Measurements from ENCODE around the gene IL23R. TPM values are rescaled to one million over a fixed set of nuclear protein-coding genes. Genes with fewer than 3 reads are reported as not detected.

Gene IL23R
- total and polyA plus RNA-seq, 2 experiments from 2014 or later = not detected

DNA sequence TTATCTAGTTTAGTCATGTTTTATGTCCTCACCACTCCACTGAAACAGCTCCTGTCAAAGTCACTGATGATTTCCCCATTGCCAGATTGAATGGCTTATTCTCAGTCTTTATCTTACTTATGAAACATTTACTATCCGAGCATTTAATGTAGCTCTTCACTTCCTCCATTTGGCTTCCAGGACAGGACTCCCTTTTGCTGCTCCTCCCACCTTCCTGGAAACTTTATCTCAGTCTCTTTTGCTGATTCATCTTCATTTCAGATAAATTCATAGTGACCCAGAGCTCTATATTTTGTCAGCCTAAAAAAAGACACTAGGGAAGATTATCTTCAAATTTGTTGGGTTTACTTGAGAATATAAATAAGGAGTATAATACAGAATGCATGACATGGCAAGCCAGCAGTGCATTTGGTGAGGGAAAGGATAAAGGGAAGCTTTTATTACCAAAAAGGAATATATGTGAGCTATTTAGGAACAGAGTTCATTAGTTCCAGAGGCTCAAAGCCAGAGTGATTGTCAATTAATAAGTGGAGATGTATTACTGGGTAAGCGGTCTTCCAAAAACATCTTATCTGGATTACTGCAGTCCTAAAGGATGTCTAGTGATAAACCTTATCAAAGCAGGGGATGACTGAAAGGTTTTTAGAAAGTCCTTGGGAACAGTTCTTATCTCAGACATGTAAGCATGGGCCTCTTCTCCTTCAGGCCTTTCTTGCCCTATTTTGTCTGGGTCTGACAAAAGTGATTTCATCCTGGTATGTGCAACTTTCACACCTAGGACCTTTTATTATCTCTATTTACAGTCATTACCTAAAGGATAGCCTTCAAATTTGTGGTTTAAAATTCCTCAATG, 25.6 kb downstream of the IL23R start:
- Histone ChIP-seq H3F3A (ENCODE audit: insufficient read depth) (no peaks in the 10 kb centered on the region), H2AFZ (no peak overlapping the region), H3K4me2 (ENCODE audit: unreplicated experiment) (no peak overlapping the region), H3K4me1 (ENCODE audit: insufficient read depth) (no peaks in the 10 kb centered on the region), H3K79me2 (ENCODE audit: insufficient read depth) (no peaks in the 10 kb centered on the region), H3K9me3 (ENCODE audit: low read depth) (no peaks in the 10 kb centered on the region), H3K27ac (no peak overlapping the region), H3K9me2 (ENCODE audit: insufficient read depth) (no peaks in the 10 kb centered on the region), H4K20me1 (ENCODE audit: insufficient read depth) (no peaks in the 10 kb centered on the region), H3K9ac (no peak overlapping the region), H3K4me3 (no peak overlapping the region), H3K27me3 (replicated peaks; ENCODE audit: insufficient read depth) (peaks cover 5% of the 10 kb centered on the region; the same call in 1 of the 2 replicates), H3K36me3 (ENCODE audit: low read depth) (no peaks in the 10 kb centered on the region)
- TF ChIP-seq EZH2phosphoT487 (IDR thresholded peaks at IDR 0.05; ENCODE audit: insufficient read depth, low read depth) = no peak
- TF ChIP-seq EZH2 (IDR thresholded peaks at IDR 0.05; ENCODE audit: insufficient read depth, poor library complexity, severe bottlenecking) = no peak
- DNase-seq = no peak
- WGBS, 2 experiments (ENCODE audit: low coverage in 1 of 2, low lambda C conversion rate in 2 of 2, missing lambda C conversion rate in 2 of 2) = 79 to 86% methylated on average over 2 of the region's 2 CpGs
- in situ Hi-C loops (cut with MboI) = no loop called here

DNA sequence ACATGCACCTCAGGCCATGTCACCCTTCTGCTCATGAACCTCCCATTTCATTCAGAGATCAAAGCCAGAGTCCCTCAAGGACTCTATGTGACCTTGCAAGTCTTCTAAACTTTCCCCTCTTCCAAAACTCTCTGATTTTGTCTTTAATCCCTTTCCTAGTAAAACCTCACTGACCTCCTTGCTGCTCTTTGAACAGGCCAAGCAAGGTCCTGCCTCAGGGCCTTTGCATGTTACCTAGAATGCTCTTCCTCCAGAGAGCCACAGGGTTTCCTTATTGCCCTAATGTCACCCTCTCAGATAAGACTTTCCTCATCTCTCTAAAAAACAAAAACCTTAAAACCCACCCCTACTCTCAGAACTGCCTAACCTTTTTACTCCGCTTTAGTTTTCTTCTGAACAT, 26.6 kb downstream of the IL23R start:
- H3K4me3 ChIP-seq = no peak overlapping the region
- H3K27ac ChIP-seq = no peak overlapping the region
- 88 to 94% methylated on average over 1 of the region's 1 CpG for WGBS, 2 experiments (ENCODE audit: low coverage in 1 of 2, low lambda C conversion rate in 2 of 2, missing lambda C conversion rate in 2 of 2)
- no peaks in the 10 kb centered on the region for H3K9me2 ChIP-seq (ENCODE audit: insufficient read depth)
- no peaks in the 10 kb centered on the region for H3K36me3 ChIP-seq (ENCODE audit: low read depth)
- DNase-seq = no peak
- peaks cover 9% of the 10 kb centered on the region; the same call in 1 of the 2 replicates for H3K27me3 ChIP-seq (replicated peaks; ENCODE audit: insufficient read depth)
- H2AFZ ChIP-seq = no peak overlapping the region
- H3F3A ChIP-seq (ENCODE audit: insufficient read depth) = no peaks in the 10 kb centered on the region
- no peak overlapping the region for H3K9ac ChIP-seq
- H3K9me3 ChIP-seq (ENCODE audit: low read depth) = no peaks in the 10 kb centered on the region
- H3K4me2 ChIP-seq (ENCODE audit: unreplicated experiment) = no peak overlapping the region
- H4K20me1 ChIP-seq (ENCODE audit: insufficient read depth) = no peaks in the 10 kb centered on the region
- in situ Hi-C loops (cut with MboI) = no loop called here
- H3K4me1 ChIP-seq (ENCODE audit: insufficient read depth) = no peaks in the 10 kb centered on the region
- H3K79me2 ChIP-seq (ENCODE audit: insufficient read depth) = no peaks in the 10 kb centered on the region
- TF ChIP-seq EZH2phosphoT487 (IDR thresholded peaks at IDR 0.05; ENCODE audit: insufficient read depth, low read depth) = no peak
- TF ChIP-seq EZH2 (IDR thresholded peaks at IDR 0.05; ENCODE audit: insufficient read depth, poor library complexity, severe bottlenecking) = no peak

DNA sequence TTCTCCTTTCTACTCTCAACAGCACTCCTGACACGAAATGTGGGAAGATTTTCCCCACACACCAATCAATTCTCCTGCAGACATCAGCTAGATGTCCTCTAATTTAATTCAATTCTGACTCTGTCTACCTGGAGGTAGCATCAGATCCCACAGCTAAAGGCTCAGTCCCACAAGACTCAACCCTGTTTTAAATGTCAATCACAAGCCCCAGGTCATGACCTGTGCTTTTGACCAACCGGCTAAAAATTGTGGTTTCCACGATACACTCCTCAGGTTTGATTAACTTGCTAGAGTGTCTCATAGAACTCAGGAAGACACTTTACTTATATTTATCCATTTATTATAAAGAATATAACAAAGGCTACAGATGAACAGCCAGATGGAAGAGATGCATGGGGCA, 27.4 kb downstream of the IL23R start:
- no peak for DNase-seq
- no peaks in the 10 kb centered on the region for H3K4me1 ChIP-seq (ENCODE audit: insufficient read depth)
- H3K79me2 ChIP-seq (ENCODE audit: insufficient read depth) = no peaks in the 10 kb centered on the region
- H3K27me3 ChIP-seq (replicated peaks; ENCODE audit: insufficient read depth) = peaks cover 10% of the 10 kb centered on the region; the same call in 1 of the 2 replicates
- H2AFZ ChIP-seq = no peak overlapping the region
- WGBS, 2 experiments (ENCODE audit: low coverage in 1 of 2, low lambda C conversion rate in 2 of 2, missing lambda C conversion rate in 2 of 2) = 25 to 28% methylated on average over 3 of the region's 3 CpGs
- H3F3A ChIP-seq (ENCODE audit: insufficient read depth) = no peaks in the 10 kb centered on the region
- no peaks in the 10 kb centered on the region for H3K9me2 ChIP-seq (ENCODE audit: insufficient read depth)
- H3K4me2 ChIP-seq (ENCODE audit: unreplicated experiment) = no peak overlapping the region
- no peak overlapping the region for H3K27ac ChIP-seq
- H3K36me3 ChIP-seq (ENCODE audit: low read depth) = no peaks in the 10 kb centered on the region
- no peak for TF ChIP-seq EZH2 (IDR thresholded peaks at IDR 0.05; ENCODE audit: insufficient read depth, poor library complexity, severe bottlenecking)
- TF ChIP-seq EZH2phosphoT487 (IDR thresholded peaks at IDR 0.05; ENCODE audit: insufficient read depth, low read depth) = no peak
- in situ Hi-C loops (cut with MboI) = no loop called here
- no peak overlapping the region for H3K9ac ChIP-seq
- H3K4me3 ChIP-seq = no peak overlapping the region
- H3K9me3 ChIP-seq (ENCODE audit: low read depth) = no peaks in the 10 kb centered on the region
- no peaks in the 10 kb centered on the region for H4K20me1 ChIP-seq (ENCODE audit: insufficient read depth)

DNA sequence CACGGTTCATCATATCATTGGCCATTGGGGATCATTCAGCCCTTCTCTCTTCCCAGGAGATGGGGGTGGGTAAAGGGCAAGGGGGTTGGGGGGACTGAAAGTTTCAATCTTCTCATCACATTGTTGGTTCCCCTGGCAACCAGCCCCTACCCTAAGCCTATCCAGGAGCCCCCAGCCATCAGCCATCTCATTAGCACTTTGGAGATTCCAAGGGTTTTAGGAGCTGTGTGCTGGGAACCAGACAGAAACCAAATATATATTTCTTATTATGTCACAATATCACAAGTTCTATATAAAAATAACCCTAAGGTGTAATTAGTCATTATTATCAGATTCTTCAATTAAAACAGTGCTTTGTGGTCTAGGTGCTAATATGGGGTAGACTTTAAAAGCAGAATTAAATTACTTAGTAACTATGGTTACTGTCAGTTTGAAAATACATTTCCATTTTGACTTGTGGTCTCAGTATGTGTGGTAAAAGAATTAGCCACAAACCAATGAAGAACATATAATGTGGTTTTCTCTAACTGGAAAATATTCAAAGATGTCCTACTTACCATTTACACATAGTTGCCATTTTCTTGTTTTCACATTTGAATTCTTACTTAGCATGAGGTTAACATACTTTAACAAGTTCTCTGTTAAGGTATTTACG, 28.1 kb downstream of the IL23R start:
- Histone ChIP-seq H3K4me1 (ENCODE audit: insufficient read depth) (no peaks in the 10 kb centered on the region), H3K36me3 (ENCODE audit: low read depth) (no peaks in the 10 kb centered on the region), H3K4me2 (ENCODE audit: unreplicated experiment) (no peak overlapping the region), H3K9ac (no peak overlapping the region), H3K4me3 (no peak overlapping the region), H3K27me3 (replicated peaks; ENCODE audit: insufficient read depth) (peaks cover 10% of the 10 kb centered on the region; the same call in 1 of the 2 replicates), H3K79me2 (ENCODE audit: insufficient read depth) (no peaks in the 10 kb centered on the region), H3K27ac (no peak overlapping the region), H3K9me3 (ENCODE audit: low read depth) (no peaks in the 10 kb centered on the region), H2AFZ (no peak overlapping the region), H3F3A (ENCODE audit: insufficient read depth) (no peaks in the 10 kb centered on the region), H4K20me1 (ENCODE audit: insufficient read depth) (no peaks in the 10 kb centered on the region), H3K9me2 (ENCODE audit: insufficient read depth) (no peaks in the 10 kb centered on the region)
- DNase-seq = no peak
- WGBS, 2 experiments (ENCODE audit: low coverage in 1 of 2, low lambda C conversion rate in 2 of 2, missing lambda C conversion rate in 2 of 2) = 30 to 38% methylated on average over 2 of the region's 2 CpGs
- in situ Hi-C loops (cut with MboI) = no loop called here
- TF ChIP-seq EZH2phosphoT487 (IDR thresholded peaks at IDR 0.05; ENCODE audit: insufficient read depth, low read depth) = no peak
- TF ChIP-seq EZH2 (IDR thresholded peaks at IDR 0.05; ENCODE audit: insufficient read depth, poor library complexity, severe bottlenecking) = no peak

All from GM23248 (cell line).